ENCODE data around the gene TERT. TPM values are rescaled to one million over a fixed set of nuclear protein-coding genes. Genes with fewer than 3 reads are reported as not detected.

TERT gene
- total RNA-seq, 4 donors from 2014 or later, result not detected

DNA sequence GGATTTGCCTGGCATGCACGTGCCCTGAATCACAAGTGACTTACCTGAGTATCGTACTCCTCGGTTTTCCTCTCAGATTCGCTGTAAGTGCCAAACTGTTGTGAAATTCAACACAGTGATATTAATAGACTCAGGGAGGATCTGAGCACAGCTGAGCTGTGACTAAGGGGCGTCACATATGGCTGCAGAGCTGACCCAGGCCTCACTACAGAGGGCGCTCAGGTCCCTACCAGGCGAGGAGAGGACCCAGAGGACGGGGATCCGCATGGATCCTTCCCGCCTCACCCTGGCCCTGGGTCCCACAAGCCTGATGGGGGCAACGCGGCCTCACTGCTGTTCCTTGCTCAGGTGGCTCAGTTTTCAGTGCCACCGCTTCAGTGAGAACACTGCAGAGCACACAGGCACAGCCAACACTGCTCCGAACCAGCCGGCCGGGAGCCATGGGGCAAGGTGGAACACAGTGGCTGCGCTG, 29.9 kb upstream of the TERT start:
- Histone ChIP-seq H3K27me3 (no peaks in the 10 kb centered on the region), H3K9me3 (no peaks in the 10 kb centered on the region), H3K27ac (no peak overlapping the region), H3K4me1 (no peaks in the 10 kb centered on the region), H3K36me3 (peaks cover 0 to 86% of the 10 kb centered on the region in 2 donors), H3K4me3 (no peak overlapping the region)
- 60 to 100% methylated on average over 1 of the region's 17 CpGs for WGBS, 2 donors (ENCODE audit: low coverage in 1 of 2)
- ATAC-seq, result no peak
- TF ChIP-seq EP300 (IDR thresholded peaks at IDR 0.05) (no peak), POLR2A (IDR thresholded peaks at IDR 0.05) (no peak), POLR2AphosphoS5 (IDR thresholded peaks at IDR 0.05) (no peak)
- TF ChIP-seq, protein P1, sequence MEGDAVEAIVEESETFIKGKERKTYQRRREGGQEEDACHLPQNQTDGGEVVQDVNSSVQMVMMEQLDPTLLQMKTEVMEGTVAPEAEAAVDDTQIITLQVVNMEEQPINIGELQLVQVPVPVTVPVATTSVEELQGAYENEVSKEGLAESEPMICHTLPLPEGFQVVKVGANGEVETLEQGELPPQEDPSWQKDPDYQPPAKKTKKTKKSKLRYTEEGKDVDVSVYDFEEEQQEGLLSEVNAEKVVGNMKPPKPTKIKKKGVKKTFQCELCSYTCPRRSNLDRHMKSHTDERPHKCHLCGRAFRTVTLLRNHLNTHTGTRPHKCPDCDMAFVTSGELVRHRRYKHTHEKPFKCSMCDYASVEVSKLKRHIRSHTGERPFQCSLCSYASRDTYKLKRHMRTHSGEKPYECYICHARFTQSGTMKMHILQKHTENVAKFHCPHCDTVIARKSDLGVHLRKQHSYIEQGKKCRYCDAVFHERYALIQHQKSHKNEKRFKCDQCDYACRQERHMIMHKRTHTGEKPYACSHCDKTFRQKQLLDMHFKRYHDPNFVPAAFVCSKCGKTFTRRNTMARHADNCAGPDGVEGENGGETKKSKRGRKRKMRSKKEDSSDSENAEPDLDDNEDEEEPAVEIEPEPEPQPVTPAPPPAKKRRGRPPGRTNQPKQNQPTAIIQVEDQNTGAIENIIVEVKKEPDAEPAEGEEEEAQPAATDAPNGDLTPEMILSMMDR (IDR thresholded peaks at IDR 0.05), result no peak

DNA sequence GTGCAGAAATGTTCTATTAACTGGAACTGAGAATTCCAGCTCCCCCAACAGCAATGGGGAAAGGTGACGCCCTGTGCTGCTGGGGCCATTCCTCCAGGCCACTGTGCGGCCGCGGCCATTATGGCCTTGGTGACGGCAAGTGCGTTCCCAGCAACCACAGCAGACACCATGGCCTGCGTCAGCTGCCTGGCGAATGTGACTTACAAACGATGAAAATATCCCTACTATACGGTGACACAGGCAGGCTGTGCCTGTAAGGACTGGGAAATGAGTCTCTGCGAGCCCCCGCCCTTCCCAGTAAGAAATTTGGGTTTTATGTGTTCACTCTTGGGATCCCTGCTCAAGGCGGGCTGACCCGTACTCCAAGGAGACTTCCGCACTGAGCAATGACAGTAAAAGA, 29.4 kb upstream of the TERT start:
- WGBS, 2 donors (ENCODE audit: low coverage in 1 of 2), result 94 to 97% methylated on average over 7 to 10 of the region's 15 CpGs
- H3K36me3 ChIP-seq, result peaks cover 0 to 86% of the 10 kb centered on the region in 2 donors
- no peaks in the 10 kb centered on the region for H3K27me3 ChIP-seq
- no peak for ATAC-seq
- no peak overlapping the region for H3K27ac ChIP-seq
- TF ChIP-seq POLR2A (IDR thresholded peaks at IDR 0.05) (no peak), POLR2AphosphoS5 (IDR thresholded peaks at IDR 0.05) (no peak), EP300 (IDR thresholded peaks at IDR 0.05) (no peak)
- TF ChIP-seq, protein P1 (IDR thresholded peaks at IDR 0.05), result no peak
- no peak overlapping the region for H3K4me3 ChIP-seq
- H3K9me3 ChIP-seq, result no peaks in the 10 kb centered on the region
- H3K4me1 ChIP-seq, result no peaks in the 10 kb centered on the region

DNA sequence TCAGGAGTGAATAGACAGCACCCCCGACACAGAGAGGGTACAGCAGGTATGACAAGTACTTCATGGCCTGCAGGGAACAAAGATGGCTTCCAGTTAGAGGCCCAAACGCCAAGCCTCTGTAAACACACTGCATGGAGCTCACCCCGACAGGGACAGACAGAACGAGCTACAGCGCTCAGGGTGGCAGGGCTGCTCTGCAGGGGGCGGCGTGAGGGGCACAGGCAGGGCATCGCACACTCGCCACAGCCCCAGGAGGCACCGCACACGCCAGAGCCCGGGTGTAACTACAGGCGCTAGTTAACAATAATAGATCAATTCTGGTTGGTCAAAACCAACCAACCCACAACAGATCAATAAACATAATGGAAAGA, 28.9 kb upstream of the TERT start:
- ATAC-seq, result no peak
- Histone ChIP-seq H3K9me3 (no peaks in the 10 kb centered on the region), H3K27ac (no peak overlapping the region), H3K27me3 (no peaks in the 10 kb centered on the region), H3K4me3 (no peak overlapping the region), H3K4me1 (no peaks in the 10 kb centered on the region), H3K36me3 (peaks cover 0 to 86% of the 10 kb centered on the region in 2 donors)
- WGBS, 2 donors (ENCODE audit: low coverage in 1 of 2), result 100% methylated on average over 1 of the region's 13 CpGs; no CpG with 5 or more reads in 1 of the 2 donors
- no peak for TF ChIP-seq POLR2AphosphoS5 (IDR thresholded peaks at IDR 0.05)
- TF ChIP-seq EP300 (IDR thresholded peaks at IDR 0.05), result no peak
- TF ChIP-seq, protein P1 (IDR thresholded peaks at IDR 0.05), result no peak
- TF ChIP-seq POLR2A (IDR thresholded peaks at IDR 0.05), result no peak

DNA sequence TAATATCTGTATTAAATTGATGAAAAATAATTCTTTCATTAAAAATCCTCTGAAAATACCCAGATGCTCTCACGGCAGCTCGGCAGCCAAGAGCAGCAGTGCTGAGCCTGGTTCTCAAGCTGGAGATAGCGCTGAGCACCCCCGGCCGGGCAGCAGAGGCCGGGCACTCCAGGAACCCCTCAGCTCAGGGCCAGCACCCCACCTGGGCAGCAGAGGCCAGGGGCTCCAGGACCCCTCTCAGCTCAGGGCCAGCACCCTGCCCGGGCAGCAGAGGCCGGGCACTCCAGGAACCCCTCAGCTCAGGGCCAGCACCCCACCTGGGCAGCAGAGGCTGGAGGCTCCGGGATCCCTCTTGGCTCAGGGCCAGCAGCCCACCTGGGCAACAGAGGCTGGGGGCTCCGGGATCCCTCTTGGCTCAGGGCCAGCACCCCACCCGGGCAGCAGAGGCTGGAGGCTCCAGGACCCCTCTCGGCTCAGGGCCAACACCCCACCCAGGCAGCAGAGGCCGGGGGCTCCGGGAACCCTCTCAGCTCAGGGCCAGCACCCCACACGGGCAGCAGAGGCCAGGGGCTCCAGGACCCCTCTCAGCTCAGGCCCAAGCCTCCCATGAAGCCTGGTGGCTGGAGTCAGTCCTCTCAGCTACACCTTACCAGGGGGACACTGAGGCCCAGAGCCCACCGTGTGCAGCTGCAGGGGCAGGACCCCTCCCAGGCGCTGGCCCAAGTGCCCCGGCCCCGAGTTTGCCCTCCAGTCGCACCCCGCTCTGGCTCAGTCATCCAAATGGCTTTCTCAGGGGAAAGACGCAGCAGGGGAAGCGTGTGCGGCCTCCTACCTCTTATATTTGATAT, 28.3 kb upstream of the TERT start:
- Histone ChIP-seq H3K27ac (no peak overlapping the region), H3K9me3 (no peaks in the 10 kb centered on the region), H3K27me3 (no peaks in the 10 kb centered on the region), H3K4me3 (no peak overlapping the region), H3K4me1 (no peaks in the 10 kb centered on the region), H3K36me3 (peaks cover 0 to 92% of the 10 kb centered on the region in 2 donors)
- ATAC-seq, result no peak
- TF ChIP-seq POLR2A (IDR thresholded peaks at IDR 0.05) (no peak), EP300 (IDR thresholded peaks at IDR 0.05) (no peak), POLR2AphosphoS5 (IDR thresholded peaks at IDR 0.05) (no peak)
- TF ChIP-seq, protein P1 (IDR thresholded peaks at IDR 0.05), result no peak
- WGBS, 2 donors (ENCODE audit: low coverage in 1 of 2), result 74 to 100% methylated on average over 6 to 8 of the region's 24 CpGs

Data from gastroesophageal sphincter (tissue), 4 donors.